ENCODE results near the gene COPA.

DNA sequence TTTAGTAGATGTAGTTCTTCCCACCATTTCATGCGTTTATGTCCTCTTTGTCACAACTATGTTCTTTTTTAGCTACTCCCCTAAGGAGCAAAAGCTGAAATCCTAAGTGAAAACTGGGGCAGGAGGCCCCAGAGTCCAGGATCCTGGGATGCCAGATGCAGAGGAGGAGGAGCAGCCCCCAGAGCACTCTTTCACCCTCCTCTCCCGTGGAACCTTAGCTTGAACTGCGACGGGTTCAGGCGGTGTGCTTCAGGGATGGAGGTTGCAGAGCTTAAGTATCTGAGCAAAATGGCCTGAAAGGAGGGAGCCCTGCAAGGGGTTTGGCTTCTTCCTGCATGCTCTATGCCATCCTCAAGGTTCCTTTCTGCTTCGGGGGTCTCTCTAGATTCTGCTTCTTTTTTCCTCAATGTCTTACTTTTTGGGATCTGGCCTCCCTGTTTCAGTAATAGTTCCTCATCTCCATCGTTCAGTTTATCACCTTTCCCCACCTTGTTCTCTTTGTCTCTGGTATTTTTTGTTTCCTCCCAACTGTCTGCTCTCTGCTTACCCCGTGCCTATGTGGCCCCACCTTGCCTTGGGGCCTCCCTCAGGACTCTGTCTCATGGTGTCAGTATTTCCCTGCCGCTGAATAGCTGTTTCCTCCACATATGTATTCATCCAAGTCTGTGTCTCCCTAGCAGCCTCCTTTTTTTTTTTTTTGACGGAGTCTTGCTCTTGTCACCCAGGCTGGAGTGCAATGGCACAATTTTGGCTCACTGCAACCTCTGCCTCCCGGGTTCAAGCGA lies 21.1 kb upstream of the COPA start:
- TF ChIP-seq, protein P1, sequence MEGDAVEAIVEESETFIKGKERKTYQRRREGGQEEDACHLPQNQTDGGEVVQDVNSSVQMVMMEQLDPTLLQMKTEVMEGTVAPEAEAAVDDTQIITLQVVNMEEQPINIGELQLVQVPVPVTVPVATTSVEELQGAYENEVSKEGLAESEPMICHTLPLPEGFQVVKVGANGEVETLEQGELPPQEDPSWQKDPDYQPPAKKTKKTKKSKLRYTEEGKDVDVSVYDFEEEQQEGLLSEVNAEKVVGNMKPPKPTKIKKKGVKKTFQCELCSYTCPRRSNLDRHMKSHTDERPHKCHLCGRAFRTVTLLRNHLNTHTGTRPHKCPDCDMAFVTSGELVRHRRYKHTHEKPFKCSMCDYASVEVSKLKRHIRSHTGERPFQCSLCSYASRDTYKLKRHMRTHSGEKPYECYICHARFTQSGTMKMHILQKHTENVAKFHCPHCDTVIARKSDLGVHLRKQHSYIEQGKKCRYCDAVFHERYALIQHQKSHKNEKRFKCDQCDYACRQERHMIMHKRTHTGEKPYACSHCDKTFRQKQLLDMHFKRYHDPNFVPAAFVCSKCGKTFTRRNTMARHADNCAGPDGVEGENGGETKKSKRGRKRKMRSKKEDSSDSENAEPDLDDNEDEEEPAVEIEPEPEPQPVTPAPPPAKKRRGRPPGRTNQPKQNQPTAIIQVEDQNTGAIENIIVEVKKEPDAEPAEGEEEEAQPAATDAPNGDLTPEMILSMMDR (conservative IDR thresholded peaks at IDR 0.05; ENCODE audit: low read length) = no peak
- no peak for TF ChIP-seq EZH2phosphoT487 (IDR thresholded peaks at IDR 0.05; ENCODE audit: borderline replicate concordance)
